PC-3 (cell line): Measurements from ENCODE around the gene COL8A2.

Experiments used
- CTCF ChIP-seq: fragments of 300-600 bp; sonication (generic); conservative IDR thresholded peaks from 2 replicates; pipeline ENCODE4 v1.5.1; 2017; ENCODE audit warnings: antibody characterized with exemption, low read depth, mild to moderate bottlenecking, low read length
- EZH2 ChIP-seq: fragments of 300-600 bp; sonication (generic); IDR thresholded peaks from one replicate; pipeline ENCODE4 v1.6.1; 2017; ENCODE audit warnings: antibody characterized with exemption, mild to moderate bottlenecking, low read length; ENCODE audit not compliant: unreplicated experiment

- TF ChIP-seq CTCF, result no peak
- no peak for TF ChIP-seq EZH2
Measured at GRCh38 chr1:36126797-36127500, 1.9 kb upstream of the COL8A2 start.
